ENCODE measurements around the gene CTNNA2.

The CTNNA2 gene

GRCh38 chr2:80311304-80311703, 798.5 kb downstream of the CTNNA2 start:
- TF ChIP-seq, protein P1, sequence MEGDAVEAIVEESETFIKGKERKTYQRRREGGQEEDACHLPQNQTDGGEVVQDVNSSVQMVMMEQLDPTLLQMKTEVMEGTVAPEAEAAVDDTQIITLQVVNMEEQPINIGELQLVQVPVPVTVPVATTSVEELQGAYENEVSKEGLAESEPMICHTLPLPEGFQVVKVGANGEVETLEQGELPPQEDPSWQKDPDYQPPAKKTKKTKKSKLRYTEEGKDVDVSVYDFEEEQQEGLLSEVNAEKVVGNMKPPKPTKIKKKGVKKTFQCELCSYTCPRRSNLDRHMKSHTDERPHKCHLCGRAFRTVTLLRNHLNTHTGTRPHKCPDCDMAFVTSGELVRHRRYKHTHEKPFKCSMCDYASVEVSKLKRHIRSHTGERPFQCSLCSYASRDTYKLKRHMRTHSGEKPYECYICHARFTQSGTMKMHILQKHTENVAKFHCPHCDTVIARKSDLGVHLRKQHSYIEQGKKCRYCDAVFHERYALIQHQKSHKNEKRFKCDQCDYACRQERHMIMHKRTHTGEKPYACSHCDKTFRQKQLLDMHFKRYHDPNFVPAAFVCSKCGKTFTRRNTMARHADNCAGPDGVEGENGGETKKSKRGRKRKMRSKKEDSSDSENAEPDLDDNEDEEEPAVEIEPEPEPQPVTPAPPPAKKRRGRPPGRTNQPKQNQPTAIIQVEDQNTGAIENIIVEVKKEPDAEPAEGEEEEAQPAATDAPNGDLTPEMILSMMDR (IDR thresholded peaks at IDR 0.05; ENCODE audit: borderline replicate concordance, insufficient read depth, low read depth, low read length) = no peak
- no peak overlapping the region for H3K4me3 ChIP-seq (ENCODE audit: low read depth, low read length)

- no peak overlapping the region for H3K4me3 ChIP-seq (ENCODE audit: low read depth, low read length)
- TF ChIP-seq, protein P1 (IDR thresholded peaks at IDR 0.05; ENCODE audit: borderline replicate concordance, insufficient read depth, low read depth, low read length) = no peak
These were observed 799.5 kb downstream of the CTNNA2 start for GRCh38 chr2:80312282-80312839.

DNA sequence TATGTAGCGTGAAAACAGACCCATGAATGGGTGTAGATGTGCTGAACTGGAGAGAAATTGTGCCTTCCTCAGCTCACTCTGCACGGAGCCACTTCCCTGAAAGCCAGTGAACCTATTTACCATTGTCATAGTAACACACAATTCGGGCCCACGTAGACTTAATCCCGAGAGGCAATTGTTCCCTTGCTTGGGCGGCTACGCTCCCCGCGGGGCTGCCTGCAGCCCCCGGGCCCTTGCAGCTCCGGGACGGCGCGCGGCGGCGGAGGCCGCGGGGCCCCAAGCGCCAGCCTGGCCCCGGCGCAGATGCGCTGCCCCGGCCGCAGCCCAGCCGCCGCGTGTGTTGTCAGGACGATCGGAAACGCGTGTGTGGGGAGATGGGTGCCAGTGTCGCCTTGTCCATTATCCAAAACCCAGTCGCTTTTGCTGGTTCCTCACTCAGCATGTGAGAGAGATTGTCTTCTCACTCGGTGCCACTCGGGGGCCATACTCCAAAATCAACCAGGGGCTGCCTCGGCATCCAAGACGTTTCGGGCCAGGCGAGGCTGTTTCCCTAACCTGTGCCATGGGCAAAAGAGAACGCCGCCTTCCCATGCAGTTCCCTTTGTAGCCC, 809.6 kb downstream of the CTNNA2 start:
- H3K4me3 ChIP-seq (ENCODE audit: low read depth, low read length) = no peak overlapping the region
- TF ChIP-seq, protein P1 (IDR thresholded peaks at IDR 0.05; ENCODE audit: borderline replicate concordance, insufficient read depth, low read depth, low read length) = no peak

DNA sequence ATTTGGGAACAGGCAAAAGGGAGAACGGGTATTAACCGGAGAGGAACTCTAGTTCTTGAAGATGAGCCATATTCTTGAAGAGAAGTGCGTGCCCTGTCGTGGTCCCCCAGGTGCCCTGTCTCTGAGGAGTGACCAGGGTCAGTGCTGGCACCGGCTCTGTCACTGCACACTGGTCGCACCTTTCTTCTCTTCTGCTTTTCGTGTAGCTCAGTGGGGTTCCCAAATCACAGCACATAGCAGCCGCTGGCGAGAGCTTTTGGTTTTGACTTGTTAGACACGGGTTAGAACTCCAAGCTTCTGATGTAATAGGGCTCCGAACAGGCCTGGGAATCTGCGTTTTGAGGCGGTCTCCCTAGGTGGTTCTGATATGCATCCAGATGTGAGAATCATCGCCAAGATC, 810.1 kb downstream of the CTNNA2 start:
- H3K4me3 ChIP-seq (ENCODE audit: low read depth, low read length) = no peak overlapping the region
- TF ChIP-seq, protein P1 (IDR thresholded peaks at IDR 0.05; ENCODE audit: borderline replicate concordance, insufficient read depth, low read depth, low read length) = no peak

- TF ChIP-seq, protein P1 (IDR thresholded peaks at IDR 0.05; ENCODE audit: borderline replicate concordance, insufficient read depth, low read depth, low read length) = no peak
- no peak overlapping the region for H3K4me3 ChIP-seq (ENCODE audit: low read depth, low read length)
These were observed 810.8 kb downstream of the CTNNA2 start for GRCh38 chr2:80323610-80324009.

- TF ChIP-seq, protein P1 (IDR thresholded peaks at IDR 0.05; ENCODE audit: borderline replicate concordance, insufficient read depth, low read depth, low read length) = no peak
- no peak overlapping the region for H3K4me3 ChIP-seq (ENCODE audit: low read depth, low read length)
These were observed 811.7 kb downstream of the CTNNA2 start for GRCh38 chr2:80324525-80324924.

- no peak overlapping the region for H3K4me3 ChIP-seq (ENCODE audit: low read depth, low read length)
- TF ChIP-seq, protein P1 (IDR thresholded peaks at IDR 0.05; ENCODE audit: borderline replicate concordance, insufficient read depth, low read depth, low read length) = no peak
These were observed 813.4 kb downstream of the CTNNA2 start for GRCh38 chr2:80326214-80326613.
